ENCODE data around the gene SLC9A1.
"Not testable (repeated sequence)": the region's sequence is repeated elsewhere in the genome, so short reads cannot be mapped to it uniquely, and the experiment has no call there.

Gene SLC9A1

DNA sequence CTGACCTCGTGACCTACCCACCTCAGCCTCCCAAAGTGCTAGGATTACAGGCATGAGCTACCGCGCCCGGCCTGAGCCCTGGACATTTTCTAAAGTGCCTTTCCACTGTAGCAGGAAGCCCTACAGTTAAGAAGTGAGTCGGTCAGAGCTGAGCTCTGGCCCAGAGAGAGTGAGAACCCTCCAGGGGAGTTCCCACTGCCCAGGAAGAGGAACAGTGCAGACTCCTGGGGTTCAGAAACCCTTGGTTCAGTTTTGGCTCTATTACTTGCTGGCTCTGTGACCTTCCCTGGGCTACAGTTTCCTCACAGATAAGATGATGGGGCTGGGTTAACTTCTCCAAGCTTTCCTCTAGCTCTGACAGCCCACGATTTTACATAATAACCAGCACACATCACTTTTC is 20.9 kb downstream of the SLC9A1 start:
- Mint-ChIP-seq H3K27ac (peak overlapping the region; percentile 26), H3K27me3 (ENCODE audit: low read depth) (no peaks in the 10 kb centered on the region), H3K4me1 (ENCODE audit: low read depth) (peaks cover 27% of the 10 kb centered on the region), H3K36me3 (ENCODE audit: low read depth) (peaks cover 4% of the 10 kb centered on the region), H3K9me3 (no peaks in the 10 kb centered on the region), H3K4me3 (no peak overlapping the region)
- no peak for DNase-seq (ENCODE audit: low spot score)

GRCh38 chr1:27133158-27133557 is 21.8 kb downstream of the SLC9A1 start:
- no peak overlapping the region for H3K27ac Mint-ChIP-seq
- H3K9me3 Mint-ChIP-seq: no peaks in the 10 kb centered on the region
- peaks cover 4% of the 10 kb centered on the region for H3K36me3 Mint-ChIP-seq (ENCODE audit: low read depth)
- peaks cover 23% of the 10 kb centered on the region for H3K4me1 Mint-ChIP-seq (ENCODE audit: low read depth)
- DNase-seq (ENCODE audit: low spot score): no peak
- no peak overlapping the region for H3K4me3 Mint-ChIP-seq
- no peaks in the 10 kb centered on the region for H3K27me3 Mint-ChIP-seq (ENCODE audit: low read depth)

DNA sequence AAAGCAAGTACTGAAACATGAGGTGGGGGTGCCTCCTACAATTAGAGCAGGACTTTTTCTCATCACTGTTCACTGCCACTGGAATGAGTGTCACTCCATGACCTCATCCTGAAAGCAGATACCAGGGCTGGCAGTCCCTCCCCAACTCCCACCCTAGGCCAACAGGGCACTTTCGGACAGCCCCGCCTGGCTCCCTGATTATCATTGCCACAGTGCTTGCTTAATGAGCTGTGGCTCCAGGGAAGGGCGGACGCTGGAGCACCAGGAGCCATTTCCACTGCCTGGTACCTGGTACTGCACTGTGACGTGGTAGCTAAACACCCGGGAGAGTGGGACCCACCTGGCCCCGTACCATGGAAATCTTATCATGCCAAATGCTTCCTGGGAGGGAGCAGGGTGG is 22.3 kb downstream of the SLC9A1 start:
- Mint-ChIP-seq H3K27ac (no peak overlapping the region), H3K9me3 (no peaks in the 10 kb centered on the region), H3K4me3 (no peak overlapping the region), H3K4me1 (ENCODE audit: low read depth) (peaks cover 17% of the 10 kb centered on the region), H3K27me3 (ENCODE audit: low read depth) (no peaks in the 10 kb centered on the region), H3K36me3 (ENCODE audit: low read depth) (peaks cover 4% of the 10 kb centered on the region)
- DNase-seq (ENCODE audit: low spot score): no peak

DNA sequence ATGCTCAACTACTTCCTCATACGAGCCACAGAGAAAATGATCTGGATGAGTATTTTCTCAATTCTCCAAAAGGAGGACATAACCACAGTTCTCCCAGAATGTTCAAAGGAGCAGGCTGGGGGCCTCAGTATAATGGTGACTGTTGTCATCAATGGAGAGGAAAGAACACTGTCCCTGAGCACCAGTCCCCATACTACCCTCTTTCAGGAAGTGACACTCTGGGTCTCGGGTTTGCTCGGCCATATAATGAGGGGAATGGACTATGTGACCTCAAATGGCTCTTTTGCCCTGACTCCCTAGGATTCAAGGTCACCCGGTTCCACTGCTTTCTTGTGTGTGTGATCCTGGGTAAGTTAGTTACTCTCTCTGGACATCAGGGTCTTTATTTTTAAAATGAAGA is 22.8 kb downstream of the SLC9A1 start:
- Mint-ChIP-seq H3K9me3 (no peaks in the 10 kb centered on the region), H3K36me3 (ENCODE audit: low read depth) (peaks cover 4% of the 10 kb centered on the region), H3K4me3 (no peak overlapping the region), H3K27me3 (ENCODE audit: low read depth) (no peaks in the 10 kb centered on the region), H3K27ac (no peak overlapping the region), H3K4me1 (ENCODE audit: low read depth) (peaks cover 14% of the 10 kb centered on the region)
- DNase-seq (ENCODE audit: low spot score): no peak

- DNase-seq (ENCODE audit: low spot score): no peak
- peaks cover 6% of the 10 kb centered on the region for H3K4me1 Mint-ChIP-seq (ENCODE audit: low read depth)
- H3K27me3 Mint-ChIP-seq (ENCODE audit: low read depth): no peaks in the 10 kb centered on the region
- no peak overlapping the region for H3K27ac Mint-ChIP-seq
- H3K36me3 Mint-ChIP-seq (ENCODE audit: low read depth): peaks cover 1% of the 10 kb centered on the region
- no peak overlapping the region for H3K4me3 Mint-ChIP-seq
- no peaks in the 10 kb centered on the region for H3K9me3 Mint-ChIP-seq
Observed at GRCh38 chr1:27130798-27131197, 24.1 kb downstream of the SLC9A1 start.

DNA sequence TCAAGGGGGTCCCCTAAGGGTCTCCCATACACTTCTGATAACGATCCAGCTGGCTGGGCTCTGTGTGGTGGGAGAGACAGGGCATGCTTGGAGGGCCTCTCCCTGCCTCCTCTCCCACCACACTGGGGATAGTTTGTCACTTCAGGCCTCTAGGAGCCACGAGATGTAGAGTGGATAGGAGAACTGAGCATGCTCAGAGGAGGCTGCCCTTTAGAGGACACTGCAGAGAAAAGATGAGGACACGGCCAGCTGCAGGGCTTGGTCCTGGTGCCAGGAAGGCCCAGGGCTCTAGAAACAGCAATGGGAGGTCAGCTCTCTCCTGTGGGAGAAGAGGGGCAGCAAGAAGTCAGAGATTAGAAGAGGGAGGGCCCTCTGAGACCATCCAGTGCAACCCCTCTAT is 25.7 kb downstream of the SLC9A1 start:
- Mint-ChIP-seq H3K27ac (no peak overlapping the region), H3K4me1 (ENCODE audit: low read depth) (peaks cover 2% of the 10 kb centered on the region), H3K27me3 (ENCODE audit: low read depth) (no peaks in the 10 kb centered on the region), H3K9me3 (no peaks in the 10 kb centered on the region), H3K36me3 (ENCODE audit: low read depth) (peaks cover under 1% of the 10 kb centered on the region), H3K4me3 (no peak overlapping the region)
- no peak for DNase-seq (ENCODE audit: low spot score)

DNA sequence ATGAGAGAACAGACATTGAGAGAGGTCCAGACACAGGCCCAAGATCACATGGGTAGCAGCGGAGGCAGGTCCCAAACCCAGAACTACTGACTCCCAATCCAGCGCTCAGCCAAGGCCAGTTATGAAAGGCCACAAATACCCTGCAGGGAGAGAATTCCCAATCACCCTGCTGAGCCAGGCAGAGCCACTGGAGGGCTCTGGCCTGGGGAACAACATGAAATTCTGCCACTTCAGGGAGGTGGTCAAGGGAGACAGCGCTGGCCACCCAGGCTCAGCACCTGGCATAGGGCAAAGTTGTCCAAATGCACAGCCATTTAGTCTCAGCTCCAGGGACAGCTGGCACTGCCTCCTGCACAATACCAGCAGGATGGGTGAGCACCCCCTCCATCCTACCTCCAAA is 27.5 kb downstream of the SLC9A1 start:
- H3K36me3 Mint-ChIP-seq (ENCODE audit: low read depth): no peaks in the 10 kb centered on the region
- no peaks in the 10 kb centered on the region for H3K27me3 Mint-ChIP-seq (ENCODE audit: low read depth)
- no peak for DNase-seq (ENCODE audit: low spot score)
- no peaks in the 10 kb centered on the region for H3K4me1 Mint-ChIP-seq (ENCODE audit: low read depth)
- H3K9me3 Mint-ChIP-seq: no peaks in the 10 kb centered on the region
- H3K4me3 Mint-ChIP-seq: no peak overlapping the region
- H3K27ac Mint-ChIP-seq: no peak overlapping the region

DNA sequence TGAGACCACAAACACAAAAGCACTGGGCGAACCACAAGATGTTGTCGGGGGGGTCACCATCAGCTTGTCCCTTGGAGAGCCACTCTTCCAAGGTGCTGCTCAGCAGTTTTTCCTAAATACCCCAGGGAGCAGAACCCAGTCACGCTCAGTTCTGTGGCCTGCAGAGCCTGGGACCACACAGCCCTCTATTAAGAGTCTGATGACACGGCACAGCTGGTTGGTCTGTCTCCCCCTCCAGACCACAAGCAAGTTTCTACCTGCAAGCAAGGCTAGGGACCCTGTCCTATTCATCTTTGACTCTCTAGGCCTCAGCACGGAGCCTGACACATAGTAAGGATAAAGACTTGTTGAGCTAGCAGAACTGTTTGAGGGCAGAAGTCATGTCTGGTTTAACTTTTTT is 28.5 kb downstream of the SLC9A1 start:
- Mint-ChIP-seq H3K9me3 (no peaks in the 10 kb centered on the region), H3K27me3 (ENCODE audit: low read depth) (no peaks in the 10 kb centered on the region), H3K27ac (no peak overlapping the region), H3K36me3 (ENCODE audit: low read depth) (no peaks in the 10 kb centered on the region), H3K4me1 (ENCODE audit: low read depth) (no peaks in the 10 kb centered on the region), H3K4me3 (no peak overlapping the region)
- DNase-seq (ENCODE audit: low spot score): no peak

- not testable (repeated sequence) for H3K4me3 Mint-ChIP-seq; H3K36me3 Mint-ChIP-seq (ENCODE audit: low read depth); H3K4me1 Mint-ChIP-seq (ENCODE audit: low read depth); H3K9me3 Mint-ChIP-seq; DNase-seq (ENCODE audit: low spot score); H3K27me3 Mint-ChIP-seq (ENCODE audit: low read depth); H3K27ac Mint-ChIP-seq
Observed at GRCh38 chr1:27125125-27125524, 29.8 kb downstream of the SLC9A1 start.

GRCh38 chr1:27124405-27124804 is 30.5 kb downstream of the SLC9A1 start:
- Mint-ChIP-seq H3K27ac (no peak overlapping the region), H3K27me3 (ENCODE audit: low read depth) (no peaks in the 10 kb centered on the region), H3K9me3 (no peaks in the 10 kb centered on the region), H3K36me3 (ENCODE audit: low read depth) (no peaks in the 10 kb centered on the region), H3K4me1 (ENCODE audit: low read depth) (peaks cover 2% of the 10 kb centered on the region), H3K4me3 (no peak overlapping the region)
- DNase-seq (ENCODE audit: low spot score): no peak

DNA sequence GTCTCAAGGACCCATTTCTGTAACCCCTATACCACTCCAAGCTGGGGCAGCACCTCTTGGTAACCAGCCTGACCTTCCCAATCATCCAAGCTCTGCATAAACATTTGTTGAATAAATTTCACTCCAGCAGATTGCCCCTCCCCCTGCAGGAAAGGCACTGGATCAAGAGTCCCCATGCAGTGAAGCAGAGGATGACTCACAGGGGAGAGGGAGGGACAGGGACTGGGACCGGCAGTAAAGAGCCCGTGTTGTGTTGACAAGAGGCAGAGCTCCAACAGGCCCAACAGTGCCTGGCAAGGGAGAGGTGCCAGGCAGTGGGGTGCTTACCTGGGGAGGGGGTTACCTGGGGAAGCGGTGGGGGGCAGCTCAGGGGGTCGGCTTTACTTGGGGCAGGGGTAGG is 32.3 kb downstream of the SLC9A1 start:
- Mint-ChIP-seq H3K4me1 (ENCODE audit: low read depth) (peaks cover 2% of the 10 kb centered on the region), H3K27me3 (ENCODE audit: low read depth) (no peaks in the 10 kb centered on the region), H3K4me3 (no peak overlapping the region), H3K9me3 (no peaks in the 10 kb centered on the region), H3K36me3 (ENCODE audit: low read depth) (no peaks in the 10 kb centered on the region), H3K27ac (peak overlapping the region; percentile 35)
- DNase-seq (ENCODE audit: low spot score): no peak

DNA sequence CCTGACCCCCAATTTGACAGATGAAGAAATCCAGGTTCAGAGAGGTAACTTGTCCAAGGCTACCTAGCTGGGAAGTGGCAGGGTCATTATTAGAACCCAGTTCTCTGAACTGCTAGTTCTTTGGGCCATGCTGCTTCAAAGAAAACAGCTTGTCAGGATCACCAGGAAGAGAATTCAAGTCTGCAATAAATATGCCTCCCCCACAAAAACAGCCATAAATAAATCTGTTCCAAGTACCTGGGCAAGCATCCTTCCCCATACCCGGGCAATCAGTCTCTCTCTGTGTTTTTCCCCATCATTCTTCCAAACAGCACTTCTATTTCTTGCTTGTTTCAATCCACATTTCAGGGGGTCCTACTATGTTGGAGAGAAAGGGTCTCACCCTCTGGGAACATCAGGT is 34.1 kb downstream of the SLC9A1 start:
- no peaks in the 10 kb centered on the region for H3K9me3 Mint-ChIP-seq
- DNase-seq (ENCODE audit: low spot score): no peak
- peaks cover 5% of the 10 kb centered on the region for H3K4me1 Mint-ChIP-seq (ENCODE audit: low read depth)
- no peaks in the 10 kb centered on the region for H3K36me3 Mint-ChIP-seq (ENCODE audit: low read depth)
- no peak overlapping the region for H3K4me3 Mint-ChIP-seq
- no peak overlapping the region for H3K27ac Mint-ChIP-seq
- H3K27me3 Mint-ChIP-seq (ENCODE audit: low read depth): no peaks in the 10 kb centered on the region

GRCh38 chr1:27118440-27118689 is 36.6 kb downstream of the SLC9A1 start:
- Mint-ChIP-seq H3K36me3 (ENCODE audit: low read depth) (peaks cover 8% of the 10 kb centered on the region), H3K9me3 (no peaks in the 10 kb centered on the region), H3K4me3 (no peak overlapping the region), H3K27ac (no peak overlapping the region), H3K27me3 (ENCODE audit: low read depth) (no peaks in the 10 kb centered on the region), H3K4me1 (ENCODE audit: low read depth) (peaks cover 18% of the 10 kb centered on the region)
- DNase-seq (ENCODE audit: low spot score): no peak

DNA sequence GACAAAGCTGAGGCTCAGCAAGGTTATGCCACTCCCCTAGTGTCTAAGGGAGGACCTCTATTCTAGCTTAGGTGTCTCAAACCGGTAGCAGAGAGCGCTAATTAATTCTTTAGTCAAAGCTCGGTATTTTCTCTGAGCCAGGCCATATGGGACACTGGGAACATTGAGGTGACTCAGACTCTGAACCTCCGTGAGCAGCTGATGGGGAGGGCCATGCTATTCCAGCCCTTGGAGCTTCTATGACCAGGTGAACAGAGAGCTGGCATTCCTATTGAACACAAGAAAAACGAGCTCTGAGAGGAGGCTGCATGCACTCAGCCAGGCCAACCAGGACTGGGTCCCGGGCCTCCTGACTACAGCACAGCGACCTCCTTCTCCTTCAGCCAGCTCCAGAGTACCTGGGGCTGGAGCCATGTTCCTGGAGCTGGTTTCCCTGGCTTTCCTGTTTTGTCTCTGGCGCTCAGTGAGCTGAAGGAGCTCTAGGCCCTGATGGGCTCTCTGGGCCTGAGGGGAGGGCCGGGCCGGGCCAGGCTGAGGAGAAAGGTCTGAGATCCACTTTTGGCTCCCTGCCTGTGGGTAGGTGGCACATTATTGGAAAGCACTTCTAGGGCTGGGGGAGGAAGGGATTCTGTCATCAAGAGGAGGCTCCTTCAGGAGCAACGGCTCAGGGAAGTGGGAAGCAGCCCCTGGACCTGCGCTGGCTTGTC is 37.0 kb downstream of the SLC9A1 start:
- peaks cover 13% of the 10 kb centered on the region for H3K36me3 Mint-ChIP-seq (ENCODE audit: low read depth)
- no peaks in the 10 kb centered on the region for H3K27me3 Mint-ChIP-seq (ENCODE audit: low read depth)
- no peak for DNase-seq (ENCODE audit: low spot score)
- no peaks in the 10 kb centered on the region for H3K9me3 Mint-ChIP-seq
- no peak overlapping the region for H3K27ac Mint-ChIP-seq
- H3K4me3 Mint-ChIP-seq: no peak overlapping the region
- H3K4me1 Mint-ChIP-seq (ENCODE audit: low read depth): peaks cover 21% of the 10 kb centered on the region

DNA sequence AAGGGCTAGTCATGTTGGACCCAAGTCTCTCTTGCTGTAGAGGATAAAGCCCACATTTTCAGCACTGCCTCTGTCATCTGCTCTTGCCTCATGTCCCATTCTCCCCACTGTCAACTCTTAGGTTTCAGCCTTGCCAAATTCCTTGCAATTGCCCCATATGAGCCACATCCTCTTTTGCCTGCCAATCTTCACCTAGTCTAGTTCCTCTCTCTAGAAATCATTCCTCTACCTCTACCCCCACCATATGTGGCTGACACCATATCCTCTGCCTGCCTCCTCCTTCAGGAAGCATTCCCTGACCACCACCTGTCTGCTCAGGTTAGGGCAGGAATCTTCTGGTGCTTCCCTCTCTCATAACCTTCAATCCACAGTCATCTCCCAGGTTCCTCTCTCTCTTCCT is 38.2 kb downstream of the SLC9A1 start:
- no peak for DNase-seq (ENCODE audit: low spot score)
- Mint-ChIP-seq H3K4me3 (no peak overlapping the region), H3K36me3 (ENCODE audit: low read depth) (peaks cover 17% of the 10 kb centered on the region), H3K27ac (no peak overlapping the region), H3K27me3 (ENCODE audit: low read depth) (no peaks in the 10 kb centered on the region), H3K4me1 (ENCODE audit: low read depth) (peaks cover 29% of the 10 kb centered on the region), H3K9me3 (no peaks in the 10 kb centered on the region)

Measured in T-helper 2 cell treated with Interferon-gamma antibody and Interleukin-4, amounts not matched to agents 5 μg/mL and 100 μg/mL, for 36 hours (primary cell).